HEK293 (cell line): ENCODE results near the gene GTF2I.
"Not testable (repeated sequence)": the region's sequence is repeated elsewhere in the genome, so short reads cannot be mapped to it uniquely, and the experiment has no call there.

Experiments used
- PRDM1 ChIP-seq: fragments of 450-650 bp; formaldehyde crosslinking; IDR thresholded peaks from 2 replicates; pipeline ENCODE4; 2016; ENCODE audit warnings: missing biosample characterization, missing genetic modification characterization
- YY1 ChIP-seq: fragments of 450-650 bp; formaldehyde crosslinking; IDR thresholded peaks from 2 replicates; pipeline ENCODE4 v1.5.1; 2018; ENCODE audit warnings: missing biosample characterization, missing genetic modification characterization
- ZNF132 ChIP-seq: fragments of 450-650 bp; formaldehyde crosslinking; IDR thresholded peaks from 2 replicates; pipeline ENCODE4 v1.5.1; 2017; ENCODE audit warnings: missing biosample characterization, missing genetic modification characterization, borderline replicate concordance
- ZNF146 ChIP-seq: fragments of 450-650 bp; formaldehyde crosslinking; IDR thresholded peaks from 2 replicates; pipeline ENCODE4 v1.5.1; 2016; ENCODE audit warnings: missing biosample characterization, missing genetic modification characterization
- ZNF473 ChIP-seq: fragments of 450-650 bp; formaldehyde crosslinking; IDR thresholded peaks from 2 replicates; pipeline ENCODE4 v1.5.1; 2017; ENCODE audit warnings: missing biosample characterization, missing genetic modification characterization
- ZNF548 ChIP-seq: fragments of 450-650 bp; formaldehyde crosslinking; IDR thresholded peaks from 2 replicates; pipeline ENCODE4 v1.5.1; 2016; ENCODE audit warnings: missing biosample characterization, missing genetic modification characterization
- ZNF549 ChIP-seq: fragments of 450-650 bp; IDR thresholded peaks from 2 replicates; pipeline ENCODE4 v1.5.1; 2018; ENCODE audit warnings: missing biosample characterization, missing genetic modification characterization, mild to moderate bottlenecking, inconsistent platforms, moderate library complexity
- TF ChIP-seq, protein P1 (sequence below): fragments of 450-650 bp; formaldehyde crosslinking; IDR thresholded peaks from 2 replicates; pipeline ENCODE4 v1.5.1; 2016; ENCODE audit warnings: missing biosample characterization, missing genetic modification characterization
- TF ChIP-seq, protein P2 (sequence below): fragments of 450-650 bp; formaldehyde crosslinking; optimal IDR thresholded peaks from 2 replicates; pipeline ENCODE3; 2016; ENCODE audit warnings: missing biosample characterization, mild to moderate bottlenecking, missing genetic modification characterization

DNA sequence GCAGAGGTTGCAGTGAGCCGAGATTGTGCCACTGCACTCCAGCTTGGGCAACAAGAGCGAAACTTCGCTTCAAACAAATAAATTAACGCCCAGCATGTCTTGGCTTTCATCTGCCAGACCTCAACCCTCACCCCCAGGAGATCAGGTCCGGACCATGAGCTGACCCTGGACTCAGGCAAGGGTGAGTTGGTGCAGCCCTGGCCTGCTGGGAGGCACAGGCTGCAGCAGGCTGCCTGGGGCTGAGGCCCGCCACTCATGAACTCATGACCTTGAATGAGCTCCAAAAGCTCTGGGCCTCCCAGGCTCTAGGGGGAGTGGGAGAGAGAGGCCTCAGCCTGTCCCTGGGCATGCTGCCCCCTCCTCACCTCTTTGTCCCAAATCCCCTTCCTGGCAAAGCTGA is 114.6 kb downstream of the GTF2I start:
- TF ChIP-seq, protein P1, sequence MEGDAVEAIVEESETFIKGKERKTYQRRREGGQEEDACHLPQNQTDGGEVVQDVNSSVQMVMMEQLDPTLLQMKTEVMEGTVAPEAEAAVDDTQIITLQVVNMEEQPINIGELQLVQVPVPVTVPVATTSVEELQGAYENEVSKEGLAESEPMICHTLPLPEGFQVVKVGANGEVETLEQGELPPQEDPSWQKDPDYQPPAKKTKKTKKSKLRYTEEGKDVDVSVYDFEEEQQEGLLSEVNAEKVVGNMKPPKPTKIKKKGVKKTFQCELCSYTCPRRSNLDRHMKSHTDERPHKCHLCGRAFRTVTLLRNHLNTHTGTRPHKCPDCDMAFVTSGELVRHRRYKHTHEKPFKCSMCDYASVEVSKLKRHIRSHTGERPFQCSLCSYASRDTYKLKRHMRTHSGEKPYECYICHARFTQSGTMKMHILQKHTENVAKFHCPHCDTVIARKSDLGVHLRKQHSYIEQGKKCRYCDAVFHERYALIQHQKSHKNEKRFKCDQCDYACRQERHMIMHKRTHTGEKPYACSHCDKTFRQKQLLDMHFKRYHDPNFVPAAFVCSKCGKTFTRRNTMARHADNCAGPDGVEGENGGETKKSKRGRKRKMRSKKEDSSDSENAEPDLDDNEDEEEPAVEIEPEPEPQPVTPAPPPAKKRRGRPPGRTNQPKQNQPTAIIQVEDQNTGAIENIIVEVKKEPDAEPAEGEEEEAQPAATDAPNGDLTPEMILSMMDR (tag by site-specific recombination) = not testable (repeated sequence)
- TF ChIP-seq YY1; PRDM1; ZNF549 (tag by site-specific recombination); ZNF146 (tag by site-specific recombination); ZNF132 (tag by site-specific recombination); ZNF473 (tag by site-specific recombination); ZNF548 (tag by site-specific recombination): not testable (repeated sequence)
- TF ChIP-seq, protein P2, sequence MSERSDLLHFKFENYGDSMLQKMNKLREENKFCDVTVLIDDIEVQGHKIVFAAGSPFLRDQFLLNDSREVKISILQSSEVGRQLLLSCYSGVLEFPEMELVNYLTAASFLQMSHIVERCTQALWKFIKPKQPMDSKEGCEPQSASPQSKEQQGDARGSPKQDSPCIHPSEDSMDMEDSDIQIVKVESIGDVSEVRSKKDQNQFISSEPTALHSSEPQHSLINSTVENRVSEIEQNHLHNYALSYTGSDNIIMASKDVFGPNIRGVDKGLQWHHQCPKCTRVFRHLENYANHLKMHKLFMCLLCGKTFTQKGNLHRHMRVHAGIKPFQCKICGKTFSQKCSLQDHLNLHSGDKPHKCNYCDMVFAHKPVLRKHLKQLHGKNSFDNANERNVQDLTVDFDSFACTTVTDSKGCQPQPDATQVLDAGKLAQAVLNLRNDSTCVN (tag by site-specific recombination) = not testable (repeated sequence)
